ENCODE measurements around the gene TSSK2.

Gene TSSK2

DNA sequence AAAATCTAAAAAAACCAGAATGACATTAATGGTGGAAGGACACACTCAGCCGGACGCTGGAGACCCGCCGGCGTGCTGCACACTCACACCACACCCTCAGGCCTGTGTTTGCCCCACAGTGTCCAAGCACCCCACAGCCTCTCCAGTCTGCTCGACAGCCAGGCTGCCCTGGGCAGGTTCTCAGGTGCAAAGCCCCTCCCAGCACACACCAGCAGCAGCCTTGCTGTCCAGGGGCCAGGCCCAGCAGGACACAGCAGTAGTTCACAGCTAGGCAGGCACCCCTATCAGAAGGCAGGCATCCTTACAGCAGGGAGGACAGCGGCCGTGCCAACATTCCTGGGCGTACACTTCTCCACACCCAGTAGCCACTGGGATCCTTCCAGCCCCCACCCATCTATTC lies 49.1 kb downstream of the TSSK2 start:
- in situ Hi-C loops (cut with MboI; ENCODE audit: low sequenced_read_pairs), result no loop called here

DNA sequence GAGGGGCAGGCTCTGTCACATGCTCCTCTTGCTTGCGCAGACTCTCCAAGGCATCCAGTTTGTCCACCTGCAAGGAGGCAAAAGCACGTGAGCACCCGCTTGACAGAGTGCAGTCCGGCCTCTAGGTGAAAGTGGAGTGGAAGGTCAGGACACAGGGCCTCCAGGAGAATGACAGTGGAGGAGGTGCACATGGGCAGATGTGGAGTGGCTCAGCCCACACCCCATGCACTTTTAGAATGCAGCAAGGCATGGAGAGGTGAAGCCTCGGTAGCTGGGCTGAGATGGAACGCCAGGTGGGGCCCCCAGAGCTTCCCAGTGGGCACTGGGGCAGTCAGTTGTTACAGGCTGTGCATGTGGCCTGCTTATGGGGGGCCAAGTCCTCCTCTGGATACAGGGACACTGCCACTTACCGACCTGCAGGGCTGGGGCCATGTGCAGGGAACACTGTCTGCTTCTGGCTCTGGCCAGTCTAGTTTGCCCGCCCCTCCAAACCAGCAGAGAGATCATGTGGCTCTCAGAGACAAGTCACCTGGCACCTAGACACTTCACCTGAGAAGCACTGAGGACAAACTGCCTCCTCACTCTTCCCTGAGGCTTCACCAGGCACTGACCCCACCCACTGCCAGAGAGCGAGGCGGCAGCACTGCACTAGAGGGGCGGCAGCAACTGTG lies 49.8 kb downstream of the TSSK2 start:
- in situ Hi-C loops (cut with MboI; ENCODE audit: low sequenced_read_pairs), result no loop called here

GRCh38 chr22:19181786-19182471 lies 50.8 kb downstream of the TSSK2 start:
- in situ Hi-C loops (cut with MboI; ENCODE audit: low sequenced_read_pairs), result no loop called here

Measured in HL-60/S4 (cell line).